GM21723 (cell line): ENCODE data around the gene COX7A1.

Experiments used
- ATAC-seq: cut with Tn5 transposase; IDR thresholded peaks from one replicate; pipeline ENCODE4 v1.9.1; 2021; ENCODE audit warnings: mild to moderate bottlenecking, moderate library complexity; ENCODE audit not compliant: unreplicated experiment

Gene COX7A1

GRCh38 chr19:36113425-36113824 is 38.8 kb downstream of the COX7A1 start:
- ATAC-seq, result no peak

GRCh38 chr19:36112678-36113077 is 39.6 kb downstream of the COX7A1 start:
- no peak for ATAC-seq

- no peak for ATAC-seq
Measured at GRCh38 chr19:36111200-36111539, 41.1 kb downstream of the COX7A1 start.

GRCh38 chr19:36110487-36111199 is 41.6 kb downstream of the COX7A1 start, which contains the start of gene OVOL3:
Gene OVOL3, plus strand, starts transcription at chr19:36111143. Its CDS starts 60 bp downstream, at chr19:36111203.
- no peak for ATAC-seq

GRCh38 chr19:36108684-36109083 is 43.6 kb downstream of the COX7A1 start:
- no peak for ATAC-seq

GRCh38 chr19:36106991-36107390 is 45.3 kb downstream of the COX7A1 start:
- no peak for ATAC-seq

GRCh38 chr19:36106441-36106840 is 45.8 kb downstream of the COX7A1 start:
- no peak for ATAC-seq

- no peak for ATAC-seq
Measured at GRCh38 chr19:36103842-36104552, 48.2 kb downstream of the COX7A1 start.

- ATAC-seq, result no peak
Measured at GRCh38 chr19:36103040-36103626, 49.1 kb downstream of the COX7A1 start.

- ATAC-seq, result no peak
Measured at GRCh38 chr19:36101550-36102327, 50.5 kb downstream of the COX7A1 start.
